ENCODE measurements around the gene HMHB1.
A peak's percentile ranks its signal among the peaks of the same experiment; 100 is the strongest.
"Not testable (repeated sequence)": the region's sequence is repeated elsewhere in the genome, so short reads cannot be mapped to it uniquely, and the experiment has no call there.

The HMHB1 gene

GRCh38 chr5:143801252-143801939 lies 10.6 kb upstream of the HMHB1 start:
- no peak for DNase-seq (ENCODE audit: low spot score)

- DNase-seq (ENCODE audit: low spot score), result no peak
Observed at GRCh38 chr5:143805861-143806260, 6.1 kb upstream of the HMHB1 start.

- DNase-seq (ENCODE audit: low spot score), result peak; percentile 4
Observed at GRCh38 chr5:143806579-143806978, 5.4 kb upstream of the HMHB1 start.

- no peak for DNase-seq (ENCODE audit: low spot score)
Observed at GRCh38 chr5:143807401-143807800, 4.6 kb upstream of the HMHB1 start.

GRCh38 chr5:143816370-143816769 lies 4.4 kb downstream of the HMHB1 start:
- DNase-seq (ENCODE audit: low spot score), result not testable (repeated sequence)

GRCh38 chr5:143819716-143820115 lies 7.8 kb downstream of the HMHB1 start:
- no peak for DNase-seq (ENCODE audit: low spot score)

GRCh38 chr5:143820451-143820850 lies 8.5 kb downstream of the HMHB1 start:
- DNase-seq (ENCODE audit: low spot score), result no peak

GRCh38 chr5:143824851-143825720 lies 13.1 kb downstream of the HMHB1 start:
- DNase-seq (ENCODE audit: low spot score), result peak; percentile 58

GRCh38 chr5:143826951-143827444 lies 15.0 kb downstream of the HMHB1 start:
- DNase-seq (ENCODE audit: low spot score), result no peak

GRCh38 chr5:143828710-143829109 lies 16.7 kb downstream of the HMHB1 start:
- DNase-seq (ENCODE audit: low spot score), result no peak

- no peak for DNase-seq (ENCODE audit: low spot score)
Observed at GRCh38 chr5:143833177-143833576, 21.2 kb downstream of the HMHB1 start.

GRCh38 chr5:143835251-143835650 lies 23.3 kb downstream of the HMHB1 start:
- no peak for DNase-seq (ENCODE audit: low spot score)

GRCh38 chr5:143836161-143836725 lies 24.3 kb downstream of the HMHB1 start:
- DNase-seq (ENCODE audit: low spot score), result no peak

GRCh38 chr5:143837306-143837848 lies 25.4 kb downstream of the HMHB1 start:
- no peak for DNase-seq (ENCODE audit: low spot score)

GRCh38 chr5:143841446-143841845 lies 29.5 kb downstream of the HMHB1 start:
- DNase-seq (ENCODE audit: low spot score), result no peak

GRCh38 chr5:143842920-143843319 lies 31.0 kb downstream of the HMHB1 start:
- DNase-seq (ENCODE audit: low spot score), result no peak

- DNase-seq (ENCODE audit: low spot score), result no peak
Observed at GRCh38 chr5:143843461-143843860, 31.5 kb downstream of the HMHB1 start.

- DNase-seq (ENCODE audit: low spot score), result no peak
Observed at GRCh38 chr5:143850050-143850683, 38.2 kb downstream of the HMHB1 start.

GRCh38 chr5:143851383-143851782 lies 39.4 kb downstream of the HMHB1 start:
- DNase-seq (ENCODE audit: low spot score), result no peak

GRCh38 chr5:143860211-143860610 lies 48.2 kb downstream of the HMHB1 start:
- DNase-seq (ENCODE audit: low spot score), result no peak

- no peak for DNase-seq (ENCODE audit: low spot score)
Observed at GRCh38 chr5:143862271-143862670, 50.3 kb downstream of the HMHB1 start.

- DNase-seq (ENCODE audit: low spot score), result no peak
Observed at GRCh38 chr5:143865426-143866025, 53.6 kb downstream of the HMHB1 start.

Measured in putamen (tissue), 1 donor.